ENCODE data around the gene EPDR1.

The EPDR1 gene

DNA sequence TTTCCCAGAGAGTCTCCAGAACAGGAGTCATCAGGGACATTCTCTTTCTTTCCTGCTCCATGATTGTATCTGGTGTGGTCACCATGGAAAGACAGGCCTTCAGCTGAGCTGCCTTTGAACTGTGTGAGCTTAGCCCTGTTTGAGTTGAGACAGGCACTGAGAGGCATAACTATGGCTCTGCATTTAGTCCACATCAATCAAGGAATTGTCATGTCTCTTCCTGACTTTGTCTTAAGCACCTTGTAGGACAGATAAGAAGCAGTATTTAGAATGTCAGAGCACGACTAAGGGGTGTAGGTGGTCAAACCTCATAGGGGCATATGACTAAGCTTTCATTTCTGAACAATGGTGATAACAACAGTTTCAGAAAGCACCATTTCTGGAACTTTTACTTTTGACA, 53.5 kb downstream of the EPDR1 start:
- no peak for DNase-seq (ENCODE audit: low read depth in 2 of 3, low spot score in 1 of 3)

DNA sequence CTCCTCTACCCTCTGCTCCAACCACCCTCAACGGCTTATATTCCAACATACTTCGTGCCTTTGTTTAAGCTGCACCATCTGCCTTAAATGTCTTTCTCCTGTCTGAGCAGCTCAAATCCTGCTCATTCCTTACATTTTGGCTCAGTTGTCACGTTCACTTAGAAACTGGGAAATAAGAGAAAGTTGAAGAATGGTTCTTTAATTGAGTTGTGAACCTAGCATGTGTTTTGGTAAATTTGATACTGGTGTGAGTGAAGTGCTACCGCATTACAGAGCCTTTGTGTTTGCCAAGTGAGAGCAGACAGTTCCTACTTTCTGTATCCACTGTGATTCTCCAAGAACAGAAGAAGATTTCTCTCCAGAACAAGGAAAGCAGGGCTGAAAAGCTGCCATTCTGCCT, 54.3 kb downstream of the EPDR1 start:
- DNase-seq (ENCODE audit: low read depth in 2 of 3, low spot score in 1 of 3) = no peak

DNA sequence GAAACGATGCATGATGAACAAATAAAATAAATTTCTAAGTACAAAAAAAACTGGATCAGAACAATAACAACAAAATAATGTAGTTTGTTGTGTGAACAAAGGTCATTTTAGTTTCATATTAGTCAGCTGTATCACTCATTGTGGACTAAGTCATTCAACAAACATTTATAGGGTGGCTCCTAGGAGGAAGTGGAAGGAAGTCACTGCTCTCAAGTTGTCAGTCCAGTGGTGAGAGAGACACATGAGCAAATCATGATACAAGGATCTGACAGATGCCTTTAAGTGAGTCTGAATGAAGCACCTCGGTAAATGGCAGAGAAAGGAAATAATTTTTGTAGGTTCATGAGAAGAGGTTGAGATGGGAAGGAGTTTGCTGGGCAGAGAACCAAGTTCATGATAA, 56.8 kb downstream of the EPDR1 start:
- no peak for DNase-seq (ENCODE audit: low read depth in 2 of 3, low spot score in 1 of 3)

DNA sequence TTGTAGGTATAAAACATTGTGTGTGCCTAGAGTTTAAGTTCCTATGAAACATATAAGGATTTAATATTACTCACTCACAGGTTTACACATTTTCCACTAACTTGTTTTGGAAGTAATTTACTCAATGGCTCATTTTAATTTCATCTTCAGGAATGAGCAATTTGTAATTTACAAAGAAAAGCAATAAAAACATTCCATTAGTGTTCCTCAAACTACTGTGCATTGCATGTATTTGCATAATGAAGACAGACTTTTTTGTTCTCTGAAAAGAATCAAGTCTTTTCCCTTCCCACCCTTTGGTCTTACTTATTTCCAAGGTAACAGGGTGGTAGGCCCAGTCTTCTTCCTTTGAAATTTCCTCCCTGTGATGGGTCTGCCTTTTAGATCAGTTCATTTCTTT, 61.2 kb downstream of the EPDR1 start:
- no peak for DNase-seq (ENCODE audit: low read depth in 2 of 3, low spot score in 1 of 3)

DNA sequence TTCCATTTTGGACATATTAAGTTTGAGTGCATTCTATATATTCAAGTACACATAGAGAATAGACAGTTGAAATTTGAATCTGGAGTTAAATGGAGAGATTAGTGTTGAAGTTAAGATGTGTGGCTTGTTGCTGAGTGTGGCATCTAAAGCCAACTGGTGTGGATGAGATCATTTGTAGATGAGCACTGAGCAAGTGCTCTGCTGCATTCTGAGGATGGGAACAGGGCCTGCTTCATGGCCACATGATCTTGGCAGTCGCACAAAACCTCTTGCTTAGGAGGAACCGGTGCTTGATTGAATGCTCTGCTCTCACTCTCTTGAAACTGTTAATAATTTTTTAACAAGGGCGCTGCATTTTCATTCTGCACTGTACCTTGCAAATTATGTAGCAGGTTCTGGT, 62.0 kb downstream of the EPDR1 start:
- no peak for DNase-seq (ENCODE audit: low read depth in 2 of 3, low spot score in 1 of 3)

DNA sequence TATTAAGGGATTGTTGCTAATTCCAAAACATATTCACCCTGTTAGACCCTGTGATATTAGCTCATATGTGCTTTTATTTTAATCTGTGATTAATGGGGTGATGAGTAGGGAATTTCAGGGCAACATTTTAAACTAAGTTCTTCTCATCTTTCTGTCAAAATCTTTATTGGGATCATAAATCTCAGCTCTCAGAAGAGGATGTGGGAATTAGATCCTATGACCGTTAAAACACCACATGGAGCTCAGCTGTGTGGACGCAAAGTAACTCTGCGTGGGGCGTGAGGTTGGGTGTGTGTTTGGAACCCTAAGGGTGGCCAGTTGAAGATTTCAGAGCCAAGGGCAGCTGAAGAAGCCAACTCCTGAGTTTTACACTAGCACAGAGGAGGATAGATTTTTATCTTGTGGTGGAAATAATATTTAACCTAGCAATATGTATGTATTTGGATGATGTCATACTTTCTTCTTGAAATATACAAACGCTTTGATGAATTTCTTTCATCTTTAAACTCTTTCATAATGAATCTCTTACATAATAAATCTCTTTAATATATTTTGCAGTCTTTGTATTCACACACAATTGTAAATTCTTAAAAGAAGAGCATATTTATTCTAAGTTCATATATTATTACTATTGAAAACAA, 64.4 kb downstream of the EPDR1 start:
- DNase-seq (ENCODE audit: low read depth in 2 of 3, low spot score in 1 of 3) = no peak

DNA sequence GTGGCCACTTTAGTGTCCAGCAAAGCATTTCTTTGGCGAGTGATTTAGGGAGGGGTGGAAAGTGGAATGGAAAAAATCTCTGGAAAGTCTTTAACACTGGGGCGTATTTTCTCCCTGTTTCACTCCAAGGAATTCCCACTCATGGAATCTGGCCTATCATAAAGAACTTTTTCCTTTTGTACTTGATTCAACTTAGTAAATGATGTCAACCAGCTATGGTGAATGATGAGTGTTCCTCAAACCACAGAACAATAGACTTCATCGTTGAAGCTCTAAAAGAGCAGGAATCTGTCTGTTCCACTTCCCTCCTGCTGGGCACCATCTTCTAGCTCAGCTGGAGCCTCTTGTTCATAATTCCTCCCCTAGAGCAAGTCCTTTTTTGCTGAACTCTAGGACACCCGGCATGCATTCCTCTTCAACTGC, 66.5 kb downstream of the EPDR1 start:
- no peak for DNase-seq (ENCODE audit: low read depth in 2 of 3, low spot score in 1 of 3)

DNA sequence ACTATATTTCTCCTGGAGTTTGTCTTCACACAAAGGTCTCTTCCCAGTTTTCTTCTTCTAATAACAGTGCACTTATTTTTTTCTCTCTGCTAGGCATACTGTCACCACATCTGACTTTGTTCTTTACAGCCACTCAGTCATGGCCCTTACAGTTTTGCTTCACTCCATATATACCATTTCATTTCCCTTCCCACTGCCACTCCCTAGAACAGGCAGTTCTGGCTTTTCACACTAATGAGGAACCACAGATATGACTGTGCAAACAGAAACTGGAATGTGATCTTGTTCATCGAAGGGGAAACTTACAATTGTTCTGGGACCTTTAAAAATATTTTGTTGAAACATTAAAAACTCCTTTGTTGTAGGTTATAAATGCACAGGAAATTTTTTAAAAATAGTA, 67.3 kb downstream of the EPDR1 start:
- DNase-seq (ENCODE audit: low read depth in 2 of 3, low spot score in 1 of 3) = no peak

DNA sequence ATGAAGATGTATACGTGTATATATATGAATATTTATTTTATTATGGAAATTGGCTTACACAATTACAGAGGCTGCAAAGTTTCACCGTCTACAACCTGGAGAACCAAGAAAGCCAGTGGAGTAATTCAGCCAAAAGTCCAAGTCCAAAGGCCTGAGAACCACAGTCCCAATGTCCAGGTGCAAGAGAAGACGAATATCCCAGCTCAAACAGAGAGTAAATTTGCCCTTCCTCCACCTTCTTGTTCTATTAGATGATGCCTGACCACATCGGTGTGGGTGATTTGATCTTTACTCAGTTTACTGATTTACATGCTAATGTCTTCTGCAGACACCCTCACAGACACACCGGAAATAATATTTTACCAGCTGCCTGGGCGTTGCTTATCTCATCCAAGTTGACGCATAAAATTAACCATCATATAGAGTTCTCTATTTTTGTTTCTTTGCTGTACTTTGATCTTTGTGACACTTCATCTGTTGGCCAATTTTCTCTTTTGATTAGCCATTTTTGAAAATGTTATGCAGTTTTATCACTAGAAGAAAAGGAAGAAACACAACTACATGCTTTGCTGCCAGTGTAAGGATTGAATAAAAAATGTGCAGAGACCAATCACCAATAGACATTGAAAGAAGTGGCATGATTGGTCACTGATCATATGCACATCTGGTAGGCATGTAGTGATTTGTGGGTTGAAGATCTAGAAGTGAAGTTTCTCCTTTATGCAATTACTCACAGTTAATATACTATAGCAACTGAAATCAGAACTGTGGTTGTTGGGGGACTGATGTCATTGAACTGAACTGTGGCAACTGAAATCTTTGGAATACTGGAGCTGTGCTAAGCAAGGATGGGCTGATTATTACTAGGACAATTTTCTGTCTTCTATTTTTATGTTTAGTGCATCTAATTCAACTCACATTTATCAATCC, 68.5 kb downstream of the EPDR1 start:
- DNase-seq (ENCODE audit: low read depth in 2 of 3, low spot score in 1 of 3) = no peak

DNA sequence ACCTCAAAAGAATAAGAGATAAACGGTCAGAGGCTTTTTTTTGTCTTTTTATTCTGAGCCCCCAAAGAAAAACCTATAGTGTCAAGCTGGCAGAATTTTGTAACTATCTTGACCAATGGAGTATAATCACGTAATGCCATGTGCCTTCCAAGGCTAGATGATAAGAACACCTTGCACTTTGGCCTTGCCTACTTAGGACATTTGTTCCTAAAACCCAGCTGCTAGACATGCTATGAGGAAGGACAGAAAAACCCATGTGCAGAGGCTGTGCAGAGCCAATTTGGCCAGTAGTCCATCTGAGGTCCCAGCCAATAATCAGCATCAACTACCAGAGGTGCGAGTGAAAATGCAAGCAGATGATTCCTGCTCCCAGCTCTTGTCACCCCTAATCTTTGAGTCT, 69.9 kb downstream of the EPDR1 start:
- no peak for DNase-seq (ENCODE audit: low read depth in 2 of 3, low spot score in 1 of 3)

DNA sequence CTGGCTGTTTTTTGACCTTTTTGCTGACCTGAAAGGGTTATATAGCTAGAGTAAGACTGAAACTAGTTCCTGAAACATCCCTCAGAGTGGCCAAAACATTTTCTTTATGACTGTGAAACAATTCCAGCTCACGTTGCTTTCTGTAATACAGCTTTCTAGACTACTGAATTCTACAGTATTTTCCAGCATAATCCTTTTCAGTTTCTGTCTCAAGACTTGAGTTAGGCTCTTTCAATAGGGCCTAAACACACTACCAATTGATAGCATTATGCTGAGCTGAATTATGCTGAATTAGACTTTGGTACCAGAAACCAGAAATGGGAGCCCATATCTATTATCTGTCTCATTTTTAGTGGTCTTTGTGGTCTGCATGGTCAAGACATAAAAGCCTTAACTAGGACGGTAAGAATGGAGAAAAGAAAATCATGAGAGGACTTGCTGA, 72.6 kb downstream of the EPDR1 start:
- no peak for DNase-seq (ENCODE audit: low read depth in 2 of 3, low spot score in 1 of 3)

DNA sequence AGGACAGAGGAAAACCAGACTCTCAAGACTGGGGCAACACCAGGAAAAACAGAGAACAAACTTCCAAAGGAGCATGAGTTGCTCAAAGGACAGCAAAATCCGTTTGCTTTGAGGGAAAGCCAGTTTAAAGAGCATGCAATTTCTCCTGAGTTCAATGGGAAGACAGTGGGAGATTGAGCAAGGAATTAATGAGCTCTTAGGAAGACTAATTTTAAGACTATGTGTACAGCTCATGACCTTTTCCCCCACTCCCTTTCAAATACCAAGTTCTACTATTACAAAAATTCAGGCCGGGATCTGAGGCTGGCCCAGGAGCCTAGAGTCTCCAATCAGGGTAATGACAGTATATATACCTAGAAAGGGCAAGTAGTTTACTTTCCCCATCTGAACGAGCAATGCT, 79.2 kb downstream of the EPDR1 start:
- no peak for DNase-seq (ENCODE audit: low read depth in 2 of 3, low spot score in 1 of 3)

DNA sequence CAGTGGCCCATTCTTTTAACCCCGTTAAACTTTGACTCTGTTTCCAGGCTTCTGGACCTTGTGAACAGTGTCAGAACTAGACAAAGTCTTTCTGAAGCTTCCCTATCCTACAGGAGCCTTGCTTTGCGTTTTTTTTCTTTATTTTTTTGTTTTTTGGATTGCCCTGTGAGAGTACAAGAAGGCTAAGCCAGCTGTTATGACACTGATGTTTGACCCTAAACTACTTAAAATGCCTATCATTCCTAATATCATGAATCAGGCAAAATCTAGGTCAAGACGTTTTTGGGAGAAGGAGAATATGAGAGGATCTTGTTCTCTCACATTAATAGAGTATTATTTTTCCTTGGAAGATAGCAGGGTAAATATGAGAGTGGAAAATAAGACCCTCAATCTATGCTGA, 79.8 kb downstream of the EPDR1 start:
- no peak for DNase-seq (ENCODE audit: low read depth in 2 of 3, low spot score in 1 of 3)
